Fibroblast of mammary gland (primary cell): ENCODE data around the gene CPLX3.

Source experiments
- DNase-seq: peaks from one replicate; pipeline ENCODE4 v3.0.0-alpha.2; 2010; ENCODE audit warnings: low read depth
- H3K4me3 ChIP-seq: 2 replicates; pipeline ENCODE4 v1.5.1; 2011; ENCODE audit warnings: low read depth, mild to moderate bottlenecking, low read length, moderate library complexity; ENCODE audit not compliant: control insufficient read depth
- CTCF ChIP-seq: conservative IDR thresholded peaks from 2 replicates; pipeline ENCODE4 v1.5.1; 2011; ENCODE audit warnings: low read depth, low read length, inconsistent platforms; ENCODE audit not compliant: control insufficient read depth, insufficient read depth

Gene CPLX3

GRCh38 chr15:74781431-74782258 lies 44.8 kb upstream of the CPLX3 start, which contains the start of gene CSK:
TSS of gene CSK (plus strand) at chr15:74782080. CDS start at chr15:74798298, 16,218 bp downstream.
- peak within 1 kb of the TSS; percentile 85 for H3K4me3 ChIP-seq
- peak; percentile 53 for DNase-seq
- TF ChIP-seq CTCF, result peak; percentile 26

DNA sequence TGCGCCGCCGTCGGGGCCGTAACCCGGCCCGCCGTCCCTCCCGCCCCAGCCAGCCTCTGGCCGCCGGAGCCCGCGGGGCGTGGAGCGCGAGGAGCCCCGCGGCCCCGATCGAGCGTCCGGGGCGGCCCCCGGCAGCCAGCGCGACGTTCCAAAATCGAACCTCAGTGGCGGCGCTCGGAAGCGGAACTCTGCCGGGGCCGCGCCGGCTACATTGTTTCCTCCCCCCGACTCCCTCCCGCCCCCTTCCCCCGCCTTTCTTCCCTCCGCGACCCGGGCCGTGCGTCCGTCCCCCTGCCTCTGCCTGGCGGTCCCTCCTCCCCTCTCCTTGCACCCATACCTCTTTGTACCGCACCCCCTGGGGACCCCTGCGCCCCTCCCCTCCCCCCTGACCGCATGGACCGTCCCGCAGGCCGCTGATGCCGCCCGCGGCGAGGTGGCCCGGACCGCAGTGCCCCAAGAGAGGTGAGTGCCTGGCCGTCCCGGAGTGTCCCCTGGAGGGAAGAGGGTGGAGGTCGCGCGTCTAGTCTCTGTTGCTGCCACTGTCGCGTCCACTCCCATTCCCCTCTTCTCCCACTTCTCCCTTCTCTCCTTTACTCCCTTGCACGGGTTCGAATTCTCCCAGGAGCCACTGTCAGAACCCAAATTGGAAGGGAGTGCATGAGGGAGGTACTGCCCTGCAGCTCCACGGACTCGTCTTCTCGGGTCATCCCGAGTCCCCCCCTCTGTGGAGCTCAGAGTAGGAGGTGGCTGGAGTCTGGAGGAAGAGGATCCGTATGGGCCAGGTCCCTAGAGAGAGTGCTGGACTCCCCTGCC lies 44.0 kb upstream of the CPLX3 start:
- peak overlapping the region; percentile 85 for H3K4me3 ChIP-seq
- no peak for TF ChIP-seq CTCF
- no peak for DNase-seq

DNA sequence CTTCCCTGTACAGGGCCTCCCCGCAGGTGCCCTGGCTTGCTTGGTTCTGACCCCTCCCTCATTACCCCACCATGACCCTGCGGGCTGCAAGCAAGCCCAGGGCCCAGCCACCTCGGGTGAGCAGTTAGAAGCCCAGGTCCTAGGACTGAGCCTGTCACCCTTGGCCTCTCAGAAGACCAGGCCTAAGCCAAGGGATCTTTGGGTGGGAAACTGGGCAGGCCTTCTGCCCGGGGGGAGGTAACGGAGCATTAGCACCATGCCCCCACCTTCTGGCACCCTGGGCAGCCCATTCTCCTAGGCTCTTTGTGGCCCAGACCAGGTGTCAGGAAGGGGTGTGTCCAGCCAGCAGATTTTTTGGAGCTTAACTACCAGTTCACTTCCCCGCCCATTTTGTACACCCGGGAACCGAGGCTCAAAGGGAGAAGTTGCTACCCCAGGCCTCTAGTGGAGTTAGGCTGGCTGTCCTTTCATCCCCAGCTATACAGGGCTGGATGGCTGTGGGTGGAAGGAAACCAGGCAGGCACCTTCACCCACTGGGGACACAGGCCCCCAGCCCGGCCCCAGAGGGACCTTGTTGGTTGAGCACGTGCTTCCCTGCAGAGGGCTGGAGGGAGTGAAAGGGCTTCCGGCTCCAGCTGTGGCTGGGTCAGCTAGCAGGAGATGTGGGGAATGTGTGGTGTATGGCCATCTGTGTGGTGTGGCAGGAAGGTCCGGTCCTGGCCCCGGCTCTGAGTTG lies 43.2 kb upstream of the CPLX3 start:
- DNase-seq, result peak; percentile 31
- H3K4me3 ChIP-seq, result peak overlapping the region; percentile 85

DNA sequence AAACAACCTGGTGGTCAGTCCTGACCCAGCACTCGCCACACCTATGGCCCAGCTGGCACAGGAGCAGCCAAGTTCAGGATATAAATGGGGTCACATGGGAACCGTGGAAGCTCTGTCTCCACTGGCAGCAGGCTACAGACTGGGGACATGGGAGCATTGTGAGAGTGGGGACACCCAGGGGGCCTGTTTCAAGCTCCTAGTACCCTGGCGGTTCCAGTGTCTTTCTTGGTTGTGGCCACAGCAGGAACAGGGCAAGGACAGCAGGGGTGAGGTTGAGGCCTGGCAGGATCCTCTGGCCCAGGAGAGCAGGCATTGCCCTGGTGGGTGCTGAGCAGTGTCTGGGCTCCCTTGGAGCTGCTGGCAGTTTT lies 42.6 kb upstream of the CPLX3 start:
- no peak for TF ChIP-seq CTCF
- DNase-seq, result no peak
- H3K4me3 ChIP-seq, result peak overlapping the region; percentile 85

More for the DNA sequence above, 43.2 kb upstream of the CPLX3 start:
- no peak for TF ChIP-seq CTCF

DNA sequence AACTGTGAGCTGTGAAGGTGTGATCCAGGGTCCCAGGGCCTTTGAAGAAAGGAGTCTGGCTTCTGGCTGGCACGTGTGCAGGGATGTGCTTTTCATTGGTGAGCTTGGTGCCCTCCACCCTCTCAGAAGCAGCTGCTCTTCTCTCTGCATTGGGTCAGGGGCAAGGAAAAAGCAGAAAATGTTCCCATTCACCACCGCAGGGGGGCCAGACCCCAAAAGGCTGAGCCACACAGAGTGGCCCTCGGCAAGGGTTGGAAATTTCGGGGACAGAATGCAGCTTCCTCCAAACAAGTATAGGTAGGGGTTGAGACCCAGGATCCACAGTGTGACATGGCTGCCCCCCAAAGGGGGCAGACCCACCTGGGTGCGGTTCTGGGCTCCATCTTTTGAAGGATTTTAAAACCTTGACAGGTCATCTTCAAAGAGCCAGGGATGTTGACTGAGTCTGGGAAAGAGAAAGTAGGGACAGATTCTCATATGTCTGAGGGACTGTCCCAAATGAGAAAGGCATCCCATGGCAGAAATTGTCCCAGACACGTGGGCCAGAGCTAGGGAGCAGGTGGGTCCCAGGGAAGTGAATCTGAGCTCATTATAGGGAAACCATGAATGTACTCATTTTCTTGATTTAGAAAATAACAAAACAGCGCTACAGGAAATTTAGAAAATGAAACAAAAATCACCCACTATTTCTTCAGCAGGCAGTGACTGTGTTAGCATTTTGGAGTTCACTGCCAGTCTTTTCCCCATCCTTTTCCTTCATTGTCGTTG lies 41.8 kb upstream of the CPLX3 start:
- no peak overlapping the region for H3K4me3 ChIP-seq

More for the DNA sequence above, 41.8 kb upstream of the CPLX3 start:
- DNase-seq, result no peak
- no peak for TF ChIP-seq CTCF
